ENCODE data around the gene DAB2IP. TPM values are rescaled to one million over a fixed set of nuclear protein-coding genes. Genes with fewer than 3 reads are reported as not detected.

The DAB2IP gene
- total RNA-seq, 1 experiment from 2014 or later, result 15.2 TPM

- Histone ChIP-seq H3K36me3 (ENCODE audit: low read depth, low read length) (no peaks in the 10 kb centered on the region), H3K9me3 (ENCODE audit: low read length) (no peaks in the 10 kb centered on the region), H3K27me3 (ENCODE audit: low read length) (no peaks in the 10 kb centered on the region), H3K79me2 (ENCODE audit: low read length) (no peaks in the 10 kb centered on the region), H3K27ac (ENCODE audit: low read length) (no peak overlapping the region), H3K9me2 (replicated peaks; ENCODE audit: low read length) (no peaks in the 10 kb centered on the region), H4K20me1 (ENCODE audit: low read length) (no peaks in the 10 kb centered on the region), H3K4me2 (ENCODE audit: low read length) (no peak overlapping the region), H3K9ac (ENCODE audit: low read length) (no peak overlapping the region), H2AFZ (ENCODE audit: low read length) (no peak overlapping the region), H3K4me1 (ENCODE audit: insufficient read depth, low read length) (no peaks in the 10 kb centered on the region), H3F3A (ENCODE audit: low read length, unreplicated experiment) (no peaks in the 10 kb centered on the region), H3K4me3 (ENCODE audit: low read length) (no peak overlapping the region)
- no TSS peak for BruUV-seq (replicated peaks)
- intact Hi-C loops (cut with micrococcal nuclease), result no loop called here
- DNase-seq (no peak), ATAC-seq (no peak)
- POLR2A ChIA-PET (ENCODE audit: unreplicated experiment), result no interaction called here
- TF ChIP-seq EZH2phosphoT487 (IDR thresholded peaks at IDR 0.05; ENCODE audit: borderline replicate concordance, low read length) (no peak), CTCF (conservative IDR thresholded peaks at IDR 0.05; ENCODE audit: low read depth, low read length) (no peak), EZH2 (IDR thresholded peaks at IDR 0.05; ENCODE audit: low read length, unreplicated experiment) (no peak)
- CTCF ChIA-PET, result no interaction called here
Measured at GRCh38 chr9:121711797-121712196, 60.4 kb downstream of the DAB2IP start.

GRCh38 chr9:121713400-121714070, 62.1 kb downstream of the DAB2IP start:
- intact Hi-C loops (cut with micrococcal nuclease), result no loop called here
- H3K4me1 ChIP-seq (ENCODE audit: insufficient read depth, low read length), result no peaks in the 10 kb centered on the region
- no peak overlapping the region for H3K4me2 ChIP-seq (ENCODE audit: low read length)

More at GRCh38 chr9:121713400-121714070, 62.1 kb downstream of the DAB2IP start:
- Histone ChIP-seq H3K79me2 (ENCODE audit: low read length) (no peaks in the 10 kb centered on the region), H2AFZ (ENCODE audit: low read length) (no peak overlapping the region), H3K9me2 (replicated peaks; ENCODE audit: low read length) (no peaks in the 10 kb centered on the region), H4K20me1 (ENCODE audit: low read length) (no peaks in the 10 kb centered on the region), H3K9me3 (ENCODE audit: low read length) (no peaks in the 10 kb centered on the region), H3K36me3 (ENCODE audit: low read depth, low read length) (no peaks in the 10 kb centered on the region), H3K27ac (ENCODE audit: low read length) (no peak overlapping the region), H3K4me3 (ENCODE audit: low read length) (no peak overlapping the region), H3F3A (ENCODE audit: low read length, unreplicated experiment) (no peaks in the 10 kb centered on the region), H3K9ac (ENCODE audit: low read length) (no peak overlapping the region), H3K27me3 (ENCODE audit: low read length) (no peaks in the 10 kb centered on the region)
- POLR2A ChIA-PET (ENCODE audit: unreplicated experiment), result no interaction called here
- CTCF ChIA-PET, result no interaction called here
- no peak for TF ChIP-seq EZH2 (IDR thresholded peaks at IDR 0.05; ENCODE audit: low read length, unreplicated experiment)
- TF ChIP-seq EZH2phosphoT487 (IDR thresholded peaks at IDR 0.05; ENCODE audit: borderline replicate concordance, low read length), result no peak
- no peak for TF ChIP-seq CTCF (conservative IDR thresholded peaks at IDR 0.05; ENCODE audit: low read depth, low read length)
- no peak for DNase-seq
- BruUV-seq (replicated peaks), result no TSS peak
- no peak for ATAC-seq

Measured in PC-3 (cell line).